WTC11 (cell line): ENCODE results near the gene TBC1D8B.
"Not testable (repeated sequence)": the region's sequence is repeated elsewhere in the genome, so short reads cannot be mapped to it uniquely, and the experiment has no call there.

ENCODE experiments used
- CBFB ChIP-seq: sonication (generic); formaldehyde crosslinking; IDR thresholded peaks from 2 replicates; pipeline ENCODE4 v1.8.1; 2022; ENCODE audit warnings: mild to moderate bottlenecking, low read depth, missing genetic modification reagents
- CREM ChIP-seq: sonication (generic); formaldehyde crosslinking; IDR thresholded peaks from 2 replicates; pipeline ENCODE4 v1.8.1; 2022; ENCODE audit warnings: mild to moderate bottlenecking, missing genetic modification reagents, moderate library complexity
- TEAD4 ChIP-seq: sonication (generic); formaldehyde crosslinking; IDR thresholded peaks from 2 replicates; pipeline ENCODE4 v1.8.0; 2022; ENCODE audit warnings: mild to moderate bottlenecking, missing genetic modification reagents
- TF ChIP-seq, protein P1 (sequence below): fragments of 200-600 bp; IDR thresholded peaks from 2 replicates; pipeline ENCODE4 v1.8.0; 2022; ENCODE audit warnings: antibody characterized with exemption
- TF ChIP-seq, protein P2 (sequence below): sonication (generic); formaldehyde crosslinking; IDR thresholded peaks from 2 replicates; pipeline ENCODE4 v1.8.0; 2022; ENCODE audit warnings: missing genetic modification reagents
- TF ChIP-seq, protein P3 (sequence below): sonication (generic); formaldehyde crosslinking; IDR thresholded peaks from 2 replicates; pipeline ENCODE4 v1.8.1; 2023; ENCODE audit warnings: mild to moderate bottlenecking, missing genetic modification reagents
- TF ChIP-seq, protein P4 (sequence below): sonication (generic); formaldehyde crosslinking; IDR thresholded peaks from 2 replicates; pipeline ENCODE4 v1.8.1; 2023; ENCODE audit warnings: mild to moderate bottlenecking, missing genetic modification reagents
- TF ChIP-seq, protein P5 (sequence below): sonication (generic); formaldehyde crosslinking; IDR thresholded peaks from 2 replicates; pipeline ENCODE4 v1.8.1; 2022; ENCODE audit warnings: mild to moderate bottlenecking, missing genetic modification reagents, moderate library complexity, borderline replicate concordance
- TF ChIP-seq, protein P6 (sequence below): sonication (generic); formaldehyde crosslinking; IDR thresholded peaks from 2 replicates; pipeline ENCODE4 v1.8.0; 2022; ENCODE audit warnings: mild to moderate bottlenecking, missing genetic modification reagents

DNA sequence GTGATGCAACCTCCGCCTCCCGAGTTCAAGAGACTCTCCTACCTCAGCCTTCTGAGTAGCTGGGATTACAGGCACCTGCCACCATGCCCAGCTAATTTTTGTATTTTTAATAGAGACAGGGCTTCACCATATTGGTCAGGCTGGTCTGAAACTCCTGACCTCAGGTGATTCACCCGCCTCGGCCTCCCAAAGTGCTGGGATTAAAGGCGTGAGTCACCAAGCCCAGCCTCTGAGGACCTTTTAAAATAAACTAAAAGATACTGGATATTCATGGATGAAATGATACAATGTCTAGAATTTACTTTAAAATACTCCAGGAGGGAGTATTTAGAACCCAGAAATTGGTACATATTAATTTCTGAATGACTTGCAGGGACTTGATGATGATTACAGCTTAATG is 10.5 kb downstream of the TBC1D8B start:
- TF ChIP-seq, protein P1, sequence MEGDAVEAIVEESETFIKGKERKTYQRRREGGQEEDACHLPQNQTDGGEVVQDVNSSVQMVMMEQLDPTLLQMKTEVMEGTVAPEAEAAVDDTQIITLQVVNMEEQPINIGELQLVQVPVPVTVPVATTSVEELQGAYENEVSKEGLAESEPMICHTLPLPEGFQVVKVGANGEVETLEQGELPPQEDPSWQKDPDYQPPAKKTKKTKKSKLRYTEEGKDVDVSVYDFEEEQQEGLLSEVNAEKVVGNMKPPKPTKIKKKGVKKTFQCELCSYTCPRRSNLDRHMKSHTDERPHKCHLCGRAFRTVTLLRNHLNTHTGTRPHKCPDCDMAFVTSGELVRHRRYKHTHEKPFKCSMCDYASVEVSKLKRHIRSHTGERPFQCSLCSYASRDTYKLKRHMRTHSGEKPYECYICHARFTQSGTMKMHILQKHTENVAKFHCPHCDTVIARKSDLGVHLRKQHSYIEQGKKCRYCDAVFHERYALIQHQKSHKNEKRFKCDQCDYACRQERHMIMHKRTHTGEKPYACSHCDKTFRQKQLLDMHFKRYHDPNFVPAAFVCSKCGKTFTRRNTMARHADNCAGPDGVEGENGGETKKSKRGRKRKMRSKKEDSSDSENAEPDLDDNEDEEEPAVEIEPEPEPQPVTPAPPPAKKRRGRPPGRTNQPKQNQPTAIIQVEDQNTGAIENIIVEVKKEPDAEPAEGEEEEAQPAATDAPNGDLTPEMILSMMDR, result not testable (repeated sequence)
- TF ChIP-seq, protein P2, sequence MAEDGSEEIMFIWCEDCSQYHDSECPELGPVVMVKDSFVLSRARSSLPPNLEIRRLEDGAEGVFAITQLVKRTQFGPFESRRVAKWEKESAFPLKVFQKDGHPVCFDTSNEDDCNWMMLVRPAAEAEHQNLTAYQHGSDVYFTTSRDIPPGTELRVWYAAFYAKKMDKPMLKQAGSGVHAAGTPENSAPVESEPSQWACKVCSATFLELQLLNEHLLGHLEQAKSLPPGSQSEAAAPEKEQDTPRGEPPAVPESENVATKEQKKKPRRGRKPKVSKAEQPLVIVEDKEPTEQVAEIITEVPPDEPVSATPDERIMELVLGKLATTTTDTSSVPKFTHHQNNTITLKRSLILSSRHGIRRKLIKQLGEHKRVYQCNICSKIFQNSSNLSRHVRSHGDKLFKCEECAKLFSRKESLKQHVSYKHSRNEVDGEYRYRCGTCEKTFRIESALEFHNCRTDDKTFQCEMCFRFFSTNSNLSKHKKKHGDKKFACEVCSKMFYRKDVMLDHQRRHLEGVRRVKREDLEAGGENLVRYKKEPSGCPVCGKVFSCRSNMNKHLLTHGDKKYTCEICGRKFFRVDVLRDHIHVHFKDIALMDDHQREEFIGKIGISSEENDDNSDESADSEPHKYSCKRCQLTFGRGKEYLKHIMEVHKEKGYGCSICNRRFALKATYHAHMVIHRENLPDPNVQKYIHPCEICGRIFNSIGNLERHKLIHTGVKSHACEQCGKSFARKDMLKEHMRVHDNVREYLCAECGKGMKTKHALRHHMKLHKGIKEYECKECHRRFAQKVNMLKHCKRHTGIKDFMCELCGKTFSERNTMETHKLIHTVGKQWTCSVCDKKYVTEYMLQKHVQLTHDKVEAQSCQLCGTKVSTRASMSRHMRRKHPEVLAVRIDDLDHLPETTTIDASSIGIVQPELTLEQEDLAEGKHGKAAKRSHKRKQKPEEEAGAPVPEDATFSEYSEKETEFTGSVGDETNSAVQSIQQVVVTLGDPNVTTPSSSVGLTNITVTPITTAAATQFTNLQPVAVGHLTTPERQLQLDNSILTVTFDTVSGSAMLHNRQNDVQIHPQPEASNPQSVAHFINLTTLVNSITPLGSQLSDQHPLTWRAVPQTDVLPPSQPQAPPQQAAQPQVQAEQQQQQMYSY (CRISPR knock-in tag), result not testable (repeated sequence)
- TF ChIP-seq CBFB (CRISPR knock-in tag); CREM; TEAD4 (CRISPR knock-in tag): not testable (repeated sequence)
- TF ChIP-seq, protein P3, sequence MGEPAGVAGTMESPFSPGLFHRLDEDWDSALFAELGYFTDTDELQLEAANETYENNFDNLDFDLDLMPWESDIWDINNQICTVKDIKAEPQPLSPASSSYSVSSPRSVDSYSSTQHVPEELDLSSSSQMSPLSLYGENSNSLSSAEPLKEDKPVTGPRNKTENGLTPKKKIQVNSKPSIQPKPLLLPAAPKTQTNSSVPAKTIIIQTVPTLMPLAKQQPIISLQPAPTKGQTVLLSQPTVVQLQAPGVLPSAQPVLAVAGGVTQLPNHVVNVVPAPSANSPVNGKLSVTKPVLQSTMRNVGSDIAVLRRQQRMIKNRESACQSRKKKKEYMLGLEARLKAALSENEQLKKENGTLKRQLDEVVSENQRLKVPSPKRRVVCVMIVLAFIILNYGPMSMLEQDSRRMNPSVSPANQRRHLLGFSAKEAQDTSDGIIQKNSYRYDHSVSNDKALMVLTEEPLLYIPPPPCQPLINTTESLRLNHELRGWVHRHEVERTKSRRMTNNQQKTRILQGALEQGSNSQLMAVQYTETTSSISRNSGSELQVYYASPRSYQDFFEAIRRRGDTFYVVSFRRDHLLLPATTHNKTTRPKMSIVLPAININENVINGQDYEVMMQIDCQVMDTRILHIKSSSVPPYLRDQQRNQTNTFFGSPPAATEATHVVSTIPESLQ (CRISPR knock-in tag), result not testable (repeated sequence)
- TF ChIP-seq, protein P4, sequence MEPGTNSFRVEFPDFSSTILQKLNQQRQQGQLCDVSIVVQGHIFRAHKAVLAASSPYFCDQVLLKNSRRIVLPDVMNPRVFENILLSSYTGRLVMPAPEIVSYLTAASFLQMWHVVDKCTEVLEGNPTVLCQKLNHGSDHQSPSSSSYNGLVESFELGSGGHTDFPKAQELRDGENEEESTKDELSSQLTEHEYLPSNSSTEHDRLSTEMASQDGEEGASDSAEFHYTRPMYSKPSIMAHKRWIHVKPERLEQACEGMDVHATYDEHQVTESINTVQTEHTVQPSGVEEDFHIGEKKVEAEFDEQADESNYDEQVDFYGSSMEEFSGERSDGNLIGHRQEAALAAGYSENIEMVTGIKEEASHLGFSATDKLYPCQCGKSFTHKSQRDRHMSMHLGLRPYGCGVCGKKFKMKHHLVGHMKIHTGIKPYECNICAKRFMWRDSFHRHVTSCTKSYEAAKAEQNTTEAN, result not testable (repeated sequence)
- TF ChIP-seq, protein P5, sequence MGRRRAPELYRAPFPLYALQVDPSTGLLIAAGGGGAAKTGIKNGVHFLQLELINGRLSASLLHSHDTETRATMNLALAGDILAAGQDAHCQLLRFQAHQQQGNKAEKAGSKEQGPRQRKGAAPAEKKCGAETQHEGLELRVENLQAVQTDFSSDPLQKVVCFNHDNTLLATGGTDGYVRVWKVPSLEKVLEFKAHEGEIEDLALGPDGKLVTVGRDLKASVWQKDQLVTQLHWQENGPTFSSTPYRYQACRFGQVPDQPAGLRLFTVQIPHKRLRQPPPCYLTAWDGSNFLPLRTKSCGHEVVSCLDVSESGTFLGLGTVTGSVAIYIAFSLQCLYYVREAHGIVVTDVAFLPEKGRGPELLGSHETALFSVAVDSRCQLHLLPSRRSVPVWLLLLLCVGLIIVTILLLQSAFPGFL (CRISPR knock-in tag), result not testable (repeated sequence)
- TF ChIP-seq, protein P6, sequence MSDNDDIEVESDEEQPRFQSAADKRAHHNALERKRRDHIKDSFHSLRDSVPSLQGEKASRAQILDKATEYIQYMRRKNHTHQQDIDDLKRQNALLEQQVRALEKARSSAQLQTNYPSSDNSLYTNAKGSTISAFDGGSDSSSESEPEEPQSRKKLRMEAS (CRISPR knock-in tag), result not testable (repeated sequence)
